ENCODE results near the gene SMAD4.

- no peak for TF ChIP-seq CTCF (IDR thresholded peaks at IDR 0.05; ENCODE audit: borderline replicate concordance, extremely low read depth, low read length, poor library complexity, severe bottlenecking)
- no peak for TF ChIP-seq EZH2 (IDR thresholded peaks at IDR 0.05; ENCODE audit: borderline replicate concordance, low read depth, low read length, severe bottlenecking)
These were observed 48.6 kb upstream of the SMAD4 start for GRCh38 chr18:50981381-50981780.
